ENCODE results near the gene COMMD6.

Gene COMMD6

DNA sequence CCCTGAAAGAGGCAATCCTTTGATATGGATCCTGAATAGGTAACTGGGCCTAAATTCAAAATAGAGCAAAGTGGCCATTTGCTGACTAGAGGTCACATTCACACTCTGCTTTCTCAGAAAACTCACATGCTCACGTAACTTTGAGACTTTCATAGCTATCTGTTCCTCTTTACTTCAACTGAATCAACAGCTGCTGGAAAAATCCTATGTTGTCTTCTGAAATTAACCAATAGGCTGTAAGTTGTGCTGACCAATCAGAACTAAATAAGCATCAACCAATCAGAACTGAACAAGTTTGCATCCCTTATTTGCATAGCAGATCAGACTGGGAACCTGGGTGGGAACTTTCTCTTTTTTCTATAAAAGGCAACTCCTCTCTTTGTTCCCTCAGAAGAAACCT, 31.6 kb downstream of the COMMD6 start:
- Histone ChIP-seq H3K4me3 (ENCODE audit: insufficient read depth, low read depth, low read length) (no peak overlapping the region), H3K36me3 (ENCODE audit: control insufficient read depth, insufficient read depth, low read length) (no peaks in the 10 kb centered on the region), H3K9me3 (ENCODE audit: control insufficient read depth, low read length) (no peaks in the 10 kb centered on the region), H3K27me3 (ENCODE audit: control insufficient read depth, insufficient read depth, low read length, poor library complexity, severe bottlenecking) (no peaks in the 10 kb centered on the region), H3K27ac (ENCODE audit: insufficient read depth, low read depth, low read length, poor library complexity, severe bottlenecking) (no peak overlapping the region), H3K4me1 (ENCODE audit: control insufficient read depth, insufficient read depth, low read length) (no peaks in the 10 kb centered on the region)
- 95 to 96% methylated on average over 1 of the region's 1 CpG for WGBS, 2 experiments

GRCh38 chr13:75505327-75505726, 32.3 kb downstream of the COMMD6 start:
- no peaks in the 10 kb centered on the region for H3K4me1 ChIP-seq (ENCODE audit: control insufficient read depth, insufficient read depth, low read length)
- H3K27ac ChIP-seq (ENCODE audit: insufficient read depth, low read depth, low read length, poor library complexity, severe bottlenecking), result no peak overlapping the region
- no peaks in the 10 kb centered on the region for H3K36me3 ChIP-seq (ENCODE audit: control insufficient read depth, insufficient read depth, low read length)
- H3K9me3 ChIP-seq (ENCODE audit: control insufficient read depth, low read length), result no peaks in the 10 kb centered on the region
- 83 to 90% methylated on average over 2 to 3 of the region's 3 CpGs for WGBS, 2 experiments
- no peaks in the 10 kb centered on the region for H3K27me3 ChIP-seq (ENCODE audit: control insufficient read depth, insufficient read depth, low read length, poor library complexity, severe bottlenecking)
- H3K4me3 ChIP-seq (ENCODE audit: insufficient read depth, low read depth, low read length), result no peak overlapping the region

- 92 to 94% methylated on average over 4 to 5 of the region's 5 CpGs for WGBS, 2 experiments
- H3K27ac ChIP-seq (ENCODE audit: insufficient read depth, low read depth, low read length, poor library complexity, severe bottlenecking), result no peak overlapping the region
- H3K9me3 ChIP-seq (ENCODE audit: control insufficient read depth, low read length), result no peaks in the 10 kb centered on the region
- no peaks in the 10 kb centered on the region for H3K4me1 ChIP-seq (ENCODE audit: control insufficient read depth, insufficient read depth, low read length)
- no peaks in the 10 kb centered on the region for H3K36me3 ChIP-seq (ENCODE audit: control insufficient read depth, insufficient read depth, low read length)
- no peaks in the 10 kb centered on the region for H3K27me3 ChIP-seq (ENCODE audit: control insufficient read depth, insufficient read depth, low read length, poor library complexity, severe bottlenecking)
- no peak overlapping the region for H3K4me3 ChIP-seq (ENCODE audit: insufficient read depth, low read depth, low read length)
Observed at GRCh38 chr13:75495938-75496337, 41.7 kb downstream of the COMMD6 start.

DNA sequence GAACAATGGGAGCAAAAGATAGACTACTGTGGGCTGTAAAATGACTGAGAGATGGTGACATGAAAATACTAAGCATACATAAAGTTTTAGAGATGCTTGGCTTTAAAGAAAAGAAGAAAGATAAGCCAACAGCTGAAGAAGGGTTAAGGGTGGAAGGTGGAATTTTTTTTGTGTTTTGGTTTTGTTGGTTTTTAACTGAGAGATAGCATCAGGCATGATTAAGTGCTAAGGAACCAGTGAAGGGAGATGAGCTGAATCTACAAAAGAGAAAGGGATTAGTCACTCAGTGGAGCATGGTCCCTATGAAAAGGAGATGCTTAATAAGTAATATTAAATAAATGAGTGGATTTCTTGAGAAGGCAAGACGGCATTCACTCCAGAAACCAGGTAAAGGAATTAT, 43.1 kb downstream of the COMMD6 start:
- no peaks in the 10 kb centered on the region for H3K27me3 ChIP-seq (ENCODE audit: control insufficient read depth, insufficient read depth, low read length, poor library complexity, severe bottlenecking)
- H3K27ac ChIP-seq (ENCODE audit: insufficient read depth, low read depth, low read length, poor library complexity, severe bottlenecking), result no peak overlapping the region
- H3K4me3 ChIP-seq (ENCODE audit: insufficient read depth, low read depth, low read length), result no peak overlapping the region
- H3K4me1 ChIP-seq (ENCODE audit: control insufficient read depth, insufficient read depth, low read length), result no peaks in the 10 kb centered on the region
- no peaks in the 10 kb centered on the region for H3K36me3 ChIP-seq (ENCODE audit: control insufficient read depth, insufficient read depth, low read length)
- WGBS, 2 experiments, result 94% methylated on average over 1 of the region's 1 CpG
- H3K9me3 ChIP-seq (ENCODE audit: control insufficient read depth, low read length), result no peaks in the 10 kb centered on the region

DNA sequence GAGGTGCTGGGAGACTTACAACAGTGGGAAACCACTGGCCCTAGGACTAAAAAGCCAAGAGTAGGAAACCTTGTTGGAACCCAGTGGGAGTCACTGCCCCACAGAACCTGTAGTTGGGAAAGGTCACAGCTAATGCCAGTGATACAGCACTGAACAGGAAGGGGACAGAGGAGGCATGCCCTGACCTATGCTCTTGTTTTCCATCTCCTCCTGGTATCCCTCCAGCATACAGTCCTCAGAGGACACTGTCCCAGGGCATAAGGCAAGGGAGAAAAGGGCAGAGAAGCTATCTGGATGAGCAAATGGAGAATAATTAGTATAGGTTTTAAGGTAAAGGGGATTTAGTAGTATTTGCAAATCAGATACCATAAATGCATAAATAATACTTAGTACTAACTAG, 44.5 kb downstream of the COMMD6 start:
- Histone ChIP-seq H3K4me3 (ENCODE audit: insufficient read depth, low read depth, low read length) (no peak overlapping the region), H3K27me3 (ENCODE audit: control insufficient read depth, insufficient read depth, low read length, poor library complexity, severe bottlenecking) (no peaks in the 10 kb centered on the region), H3K27ac (ENCODE audit: insufficient read depth, low read depth, low read length, poor library complexity, severe bottlenecking) (no peak overlapping the region), H3K9me3 (ENCODE audit: control insufficient read depth, low read length) (no peaks in the 10 kb centered on the region), H3K4me1 (ENCODE audit: control insufficient read depth, insufficient read depth, low read length) (no peaks in the 10 kb centered on the region), H3K36me3 (ENCODE audit: control insufficient read depth, insufficient read depth, low read length) (no peaks in the 10 kb centered on the region)

DNA sequence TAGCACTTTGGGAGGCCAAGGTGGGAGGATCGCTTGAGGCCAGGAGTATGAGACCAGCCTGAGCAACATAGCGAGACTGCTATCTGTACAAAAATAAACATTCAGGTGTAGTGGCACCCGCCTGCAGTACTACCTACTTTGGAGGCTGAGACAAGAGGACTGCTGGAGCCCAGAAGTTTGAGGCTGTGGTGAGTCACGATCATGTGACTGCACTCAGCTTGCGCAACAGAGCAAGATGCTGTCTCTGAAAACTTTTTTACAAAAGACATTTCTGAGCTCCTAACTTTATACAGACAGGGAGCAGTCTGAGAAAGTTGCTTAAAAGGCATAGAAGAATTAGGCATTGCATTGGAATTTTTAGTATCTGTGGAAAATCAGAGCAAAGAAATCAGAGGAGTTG, 45.3 kb downstream of the COMMD6 start:
- no peaks in the 10 kb centered on the region for H3K9me3 ChIP-seq (ENCODE audit: control insufficient read depth, low read length)
- H3K27me3 ChIP-seq (ENCODE audit: control insufficient read depth, insufficient read depth, low read length, poor library complexity, severe bottlenecking), result no peaks in the 10 kb centered on the region
- H3K4me1 ChIP-seq (ENCODE audit: control insufficient read depth, insufficient read depth, low read length), result no peaks in the 10 kb centered on the region
- H3K27ac ChIP-seq (ENCODE audit: insufficient read depth, low read depth, low read length, poor library complexity, severe bottlenecking), result no peak overlapping the region
- WGBS, 2 experiments, result 87 to 96% methylated on average over 5 of the region's 5 CpGs
- no peak overlapping the region for H3K4me3 ChIP-seq (ENCODE audit: insufficient read depth, low read depth, low read length)
- no peaks in the 10 kb centered on the region for H3K36me3 ChIP-seq (ENCODE audit: control insufficient read depth, insufficient read depth, low read length)

- no peaks in the 10 kb centered on the region for H3K36me3 ChIP-seq (ENCODE audit: control insufficient read depth, insufficient read depth, low read length)
- 90% methylated on average over 1 of the region's 2 CpGs; no CpG with 5 or more reads in 1 of the 2 experiments for WGBS, 2 experiments
- H3K27ac ChIP-seq (ENCODE audit: insufficient read depth, low read depth, low read length, poor library complexity, severe bottlenecking), result no peak overlapping the region
- H3K27me3 ChIP-seq (ENCODE audit: control insufficient read depth, insufficient read depth, low read length, poor library complexity, severe bottlenecking), result no peaks in the 10 kb centered on the region
- H3K4me3 ChIP-seq (ENCODE audit: insufficient read depth, low read depth, low read length), result no peak overlapping the region
- no peaks in the 10 kb centered on the region for H3K9me3 ChIP-seq (ENCODE audit: control insufficient read depth, low read length)
- no peaks in the 10 kb centered on the region for H3K4me1 ChIP-seq (ENCODE audit: control insufficient read depth, insufficient read depth, low read length)
Observed at GRCh38 chr13:75491376-75491775, 46.3 kb downstream of the COMMD6 start.

DNA sequence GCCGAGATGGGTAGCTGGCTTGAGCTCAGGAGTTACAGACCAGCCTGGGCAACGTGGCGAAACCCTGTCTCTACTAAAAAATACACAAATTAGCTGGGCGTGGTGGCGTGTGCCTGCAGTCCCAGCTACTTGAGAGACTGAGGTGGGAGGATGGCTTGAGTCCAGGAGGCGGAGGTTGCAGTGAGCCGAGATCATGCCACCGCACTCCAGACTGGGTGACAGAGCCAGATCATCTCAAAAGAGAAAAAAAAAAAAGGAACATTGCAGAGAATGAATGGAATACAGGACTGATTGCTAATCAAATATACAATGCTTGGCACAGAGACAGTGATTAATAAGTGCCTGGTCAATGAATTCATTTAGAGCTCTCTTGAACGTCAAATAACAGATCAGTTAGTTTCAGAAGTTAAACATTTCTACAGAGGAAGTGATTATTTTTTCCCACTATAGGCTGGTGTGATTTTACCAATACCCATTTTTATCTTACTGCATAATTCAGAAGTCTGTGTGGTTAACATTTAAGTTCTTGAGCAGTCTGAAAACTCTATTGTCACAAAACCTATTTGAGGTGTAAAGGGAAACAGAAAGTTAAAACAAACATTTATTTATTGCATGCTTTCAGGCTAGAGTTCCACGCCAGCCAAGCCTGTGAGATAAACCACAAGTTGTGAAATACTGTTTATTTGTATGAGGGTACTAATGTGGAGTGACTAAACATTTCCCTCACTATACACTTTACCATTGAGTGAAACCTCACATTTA, 48.0 kb downstream of the COMMD6 start:
- H3K27ac ChIP-seq (ENCODE audit: insufficient read depth, low read depth, low read length, poor library complexity, severe bottlenecking), result no peak overlapping the region
- H3K27me3 ChIP-seq (ENCODE audit: control insufficient read depth, insufficient read depth, low read length, poor library complexity, severe bottlenecking), result no peaks in the 10 kb centered on the region
- no peaks in the 10 kb centered on the region for H3K36me3 ChIP-seq (ENCODE audit: control insufficient read depth, insufficient read depth, low read length)
- 88 to 91% methylated on average over 8 to 10 of the region's 10 CpGs for WGBS, 2 experiments
- H3K4me1 ChIP-seq (ENCODE audit: control insufficient read depth, insufficient read depth, low read length), result peaks cover 8% of the 10 kb centered on the region
- no peak overlapping the region for H3K4me3 ChIP-seq (ENCODE audit: insufficient read depth, low read depth, low read length)
- H3K9me3 ChIP-seq (ENCODE audit: control insufficient read depth, low read length), result no peaks in the 10 kb centered on the region

- no peaks in the 10 kb centered on the region for H3K9me3 ChIP-seq (ENCODE audit: control insufficient read depth, low read length)
- H3K27ac ChIP-seq (ENCODE audit: insufficient read depth, low read depth, low read length, poor library complexity, severe bottlenecking), result no peak overlapping the region
- no peaks in the 10 kb centered on the region for H3K36me3 ChIP-seq (ENCODE audit: control insufficient read depth, insufficient read depth, low read length)
- H3K27me3 ChIP-seq (ENCODE audit: control insufficient read depth, insufficient read depth, low read length, poor library complexity, severe bottlenecking), result no peaks in the 10 kb centered on the region
- no peak overlapping the region for H3K4me3 ChIP-seq (ENCODE audit: insufficient read depth, low read depth, low read length)
- WGBS, 2 experiments, result 74 to 78% methylated on average over 5 of the region's 5 CpGs
- H3K4me1 ChIP-seq (ENCODE audit: control insufficient read depth, insufficient read depth, low read length), result peaks cover 8% of the 10 kb centered on the region
Observed at GRCh38 chr13:75486146-75487062, 51.2 kb downstream of the COMMD6 start.

DNA sequence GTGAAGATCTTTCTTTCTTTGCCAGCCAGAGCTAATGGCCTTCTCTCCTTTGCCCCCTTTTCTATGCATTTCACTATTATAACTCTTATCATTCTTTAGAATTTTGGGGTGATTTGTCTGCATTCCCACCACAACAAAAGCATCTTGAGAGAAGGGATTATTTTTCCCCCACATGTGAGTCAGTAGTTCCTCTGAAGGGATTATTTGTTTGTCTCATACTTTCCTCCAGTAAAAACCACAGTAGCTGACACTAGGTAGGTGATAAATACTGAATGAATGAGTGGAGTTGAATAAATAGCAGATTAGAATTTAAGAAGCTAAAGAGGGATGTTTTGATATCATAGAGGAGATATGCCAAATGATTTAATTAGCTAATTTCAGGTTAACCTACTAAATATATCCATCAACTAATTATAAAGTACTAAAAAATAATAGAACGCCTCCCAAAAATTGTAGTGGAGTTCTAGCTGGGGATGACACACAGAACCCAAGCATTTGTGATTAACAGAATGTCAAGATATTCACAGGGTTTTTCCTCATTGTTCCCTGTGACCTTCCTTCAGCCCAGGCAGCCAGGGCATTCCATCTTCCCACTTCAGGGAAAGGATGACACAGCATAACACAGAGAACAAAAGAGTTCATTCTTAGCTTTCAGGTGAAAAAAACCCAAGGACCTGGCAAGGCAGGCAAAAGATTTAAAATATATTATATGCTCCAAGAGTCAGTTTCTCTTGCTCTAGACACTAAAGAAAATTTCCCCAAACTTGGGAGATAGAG, 52.2 kb downstream of the COMMD6 start:
- Histone ChIP-seq H3K9me3 (ENCODE audit: control insufficient read depth, low read length) (no peaks in the 10 kb centered on the region), H3K4me1 (ENCODE audit: control insufficient read depth, insufficient read depth, low read length) (peaks cover 8% of the 10 kb centered on the region), H3K4me3 (ENCODE audit: insufficient read depth, low read depth, low read length) (no peak overlapping the region), H3K27ac (ENCODE audit: insufficient read depth, low read depth, low read length, poor library complexity, severe bottlenecking) (no peak overlapping the region), H3K27me3 (ENCODE audit: control insufficient read depth, insufficient read depth, low read length, poor library complexity, severe bottlenecking) (no peaks in the 10 kb centered on the region), H3K36me3 (ENCODE audit: control insufficient read depth, insufficient read depth, low read length) (no peaks in the 10 kb centered on the region)
- WGBS, 2 experiments, result 87 to 88% methylated on average over 1 of the region's 1 CpG
